GM18511 (cell line): ENCODE results near the gene KRT4.

Experiments used
- ATAC-seq: cut with Tn5 transposase; IDR thresholded peaks from one replicate; pipeline ENCODE4 v1.9.1; 2021; ENCODE audit warnings: mild to moderate bottlenecking, moderate library complexity; ENCODE audit not compliant: unreplicated experiment

The KRT4 gene

DNA sequence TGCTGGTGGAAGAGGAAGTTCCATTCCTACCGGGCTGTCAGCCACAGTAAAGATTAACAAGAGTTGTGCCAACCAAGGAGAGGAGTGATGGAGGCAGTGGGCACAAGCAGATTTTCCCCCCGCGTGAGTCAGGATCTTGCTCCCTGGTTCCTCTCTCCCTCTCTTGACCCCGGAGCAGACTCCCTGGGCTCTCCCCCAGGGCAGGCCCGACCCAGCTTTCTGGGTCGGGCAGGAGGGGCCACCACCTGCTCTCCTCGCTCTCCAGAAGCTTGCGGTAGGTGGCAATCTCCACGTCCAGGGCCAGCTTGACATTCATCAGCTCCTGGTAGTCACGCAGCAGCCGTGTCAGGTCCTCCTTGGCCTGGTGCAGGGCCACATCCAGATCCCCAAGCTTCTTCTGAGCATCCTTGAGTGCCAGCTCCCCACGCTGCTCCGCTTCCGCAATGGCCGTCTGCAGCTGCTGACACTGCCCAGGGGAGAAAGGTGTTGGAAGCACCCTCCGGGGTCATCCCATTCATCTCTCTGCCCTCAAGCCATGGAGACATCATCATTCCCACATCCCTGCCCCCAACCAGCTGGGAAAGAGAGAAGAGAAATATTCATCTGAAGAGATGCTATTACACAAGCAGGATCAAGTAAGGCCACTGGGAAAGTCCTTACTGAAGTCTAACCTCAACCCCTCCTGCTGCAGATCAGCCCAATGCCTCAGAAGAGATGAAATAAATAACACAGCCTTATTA lies 9.0 kb upstream of the KRT4 start:
- ATAC-seq = no peak

DNA sequence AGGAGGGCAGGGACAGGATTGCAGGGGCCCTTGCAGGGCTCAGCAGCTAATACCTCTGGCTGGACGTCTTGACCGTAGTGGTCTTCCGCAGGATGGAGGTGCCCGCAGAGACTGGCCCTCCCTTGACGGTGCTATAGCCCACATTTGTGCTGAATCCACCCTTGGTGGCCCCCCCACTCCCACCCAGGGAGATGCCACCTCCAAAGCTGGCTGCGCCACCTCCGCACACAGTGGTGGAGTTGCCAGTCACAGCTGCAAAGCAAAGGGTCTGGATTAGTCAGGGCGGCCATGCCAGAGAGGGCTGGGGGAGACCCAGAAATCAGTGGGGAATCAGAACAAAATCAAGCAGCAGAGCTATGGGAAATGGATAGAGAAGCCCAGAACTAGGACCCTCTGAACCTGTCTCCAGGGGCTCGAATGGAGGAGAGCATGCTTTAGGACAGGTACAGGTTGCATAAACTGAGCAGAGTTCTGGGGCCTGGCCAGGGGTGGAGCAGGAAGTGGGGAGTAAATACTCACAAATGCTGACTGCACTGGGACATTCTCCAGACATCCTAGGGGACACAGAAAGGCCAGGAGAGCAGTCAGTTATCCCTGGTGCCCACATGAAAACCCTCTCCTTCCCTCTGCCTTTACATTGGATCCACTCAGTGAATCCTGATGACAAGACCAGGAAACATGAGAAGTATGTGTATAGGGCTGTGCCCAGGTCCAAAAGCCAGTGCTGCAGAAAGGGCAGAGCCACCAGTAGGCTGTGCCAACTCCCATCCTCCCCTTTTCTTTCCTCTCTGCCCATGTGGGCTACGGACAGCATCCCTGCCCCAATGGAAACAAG lies 8.1 kb upstream of the KRT4 start:
- ATAC-seq = no peak

DNA sequence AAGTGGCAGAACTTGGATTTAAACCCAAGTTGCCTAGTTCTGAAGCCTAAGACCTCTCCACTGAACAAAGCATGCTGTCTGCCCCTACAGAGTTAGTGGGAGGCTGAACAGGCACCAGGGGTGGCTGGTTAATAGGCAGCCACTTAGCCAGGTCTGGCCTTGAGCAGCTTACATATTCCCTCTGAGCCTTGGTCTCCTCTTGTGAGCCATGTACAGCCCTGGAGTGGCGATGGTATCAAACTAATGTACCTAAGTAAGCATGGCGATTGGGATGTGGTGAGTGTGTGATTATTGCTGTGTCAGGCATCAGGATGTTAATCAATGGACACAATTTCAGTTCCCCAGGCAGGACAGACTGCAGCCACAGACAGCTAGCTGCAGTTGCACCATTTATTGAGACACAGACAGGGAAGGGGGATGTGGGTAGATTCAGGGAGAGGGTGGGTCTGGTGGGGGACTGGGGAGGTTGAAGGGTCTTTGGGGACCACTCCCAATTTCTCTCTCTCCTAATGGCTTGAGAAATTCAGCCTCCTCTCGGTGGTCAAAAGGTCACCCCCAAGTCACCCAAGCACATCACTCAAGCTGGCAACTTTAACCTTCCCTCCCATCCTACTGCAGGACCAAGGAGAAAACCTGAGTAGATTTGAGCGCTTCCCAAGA lies 7.3 kb upstream of the KRT4 start:
- ATAC-seq = no peak

DNA sequence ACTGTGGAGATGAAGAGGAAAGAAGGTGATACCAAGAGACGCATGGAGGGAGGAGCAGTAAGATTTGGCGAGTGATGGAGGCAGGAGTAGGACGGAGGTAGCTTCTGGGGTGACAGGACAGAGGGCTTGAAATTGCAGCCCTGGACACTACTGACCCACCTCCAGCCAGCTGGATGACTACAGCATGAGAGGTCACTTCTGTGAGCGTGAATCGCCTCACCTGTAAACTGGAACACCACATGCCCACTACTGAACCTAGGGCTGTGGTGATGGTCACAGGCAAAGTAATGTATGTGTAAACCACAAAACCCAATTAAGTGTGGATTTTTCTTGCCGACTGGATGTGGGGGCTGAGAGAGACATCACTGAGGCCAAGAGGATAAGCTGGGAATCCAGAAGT lies 6.6 kb upstream of the KRT4 start:
- ATAC-seq = no peak

DNA sequence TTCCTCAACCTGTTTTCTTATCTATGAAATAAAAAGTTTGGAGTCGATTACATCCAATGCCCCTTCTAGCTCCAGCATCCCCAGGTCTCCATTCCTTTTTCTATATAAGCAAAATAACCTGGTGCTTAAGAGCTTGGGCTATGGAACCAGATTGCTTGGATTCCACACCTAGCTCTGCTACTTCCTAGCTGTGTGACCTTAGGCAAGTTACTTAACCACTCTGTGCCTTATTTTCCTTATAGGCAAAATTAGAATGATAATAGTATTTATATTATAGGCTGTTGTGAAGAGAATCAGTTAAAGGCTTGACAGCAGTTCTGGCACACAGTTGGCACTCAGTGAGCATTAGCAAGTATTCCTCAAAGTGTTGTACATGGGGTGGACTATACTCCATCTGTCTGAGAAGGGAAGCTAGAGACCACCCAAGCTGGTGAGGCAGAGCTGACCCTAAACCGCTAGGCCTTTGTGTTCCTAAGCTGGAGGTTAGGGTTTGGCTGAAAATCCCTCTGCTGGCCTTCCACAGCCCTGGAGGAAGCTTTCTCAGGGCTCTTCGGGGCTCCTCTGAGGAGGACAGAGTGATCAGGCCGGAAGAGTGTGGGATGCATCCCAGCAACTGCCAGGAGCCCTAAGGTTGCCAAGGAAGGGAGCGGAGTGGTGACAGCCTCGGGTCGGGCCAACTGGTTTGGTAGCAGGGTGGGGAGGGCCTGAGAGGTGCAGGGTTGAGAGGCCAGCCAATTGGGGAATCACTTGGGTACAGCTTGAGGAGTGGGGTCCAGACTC lies 6.0 kb upstream of the KRT4 start:
- ATAC-seq = no peak

DNA sequence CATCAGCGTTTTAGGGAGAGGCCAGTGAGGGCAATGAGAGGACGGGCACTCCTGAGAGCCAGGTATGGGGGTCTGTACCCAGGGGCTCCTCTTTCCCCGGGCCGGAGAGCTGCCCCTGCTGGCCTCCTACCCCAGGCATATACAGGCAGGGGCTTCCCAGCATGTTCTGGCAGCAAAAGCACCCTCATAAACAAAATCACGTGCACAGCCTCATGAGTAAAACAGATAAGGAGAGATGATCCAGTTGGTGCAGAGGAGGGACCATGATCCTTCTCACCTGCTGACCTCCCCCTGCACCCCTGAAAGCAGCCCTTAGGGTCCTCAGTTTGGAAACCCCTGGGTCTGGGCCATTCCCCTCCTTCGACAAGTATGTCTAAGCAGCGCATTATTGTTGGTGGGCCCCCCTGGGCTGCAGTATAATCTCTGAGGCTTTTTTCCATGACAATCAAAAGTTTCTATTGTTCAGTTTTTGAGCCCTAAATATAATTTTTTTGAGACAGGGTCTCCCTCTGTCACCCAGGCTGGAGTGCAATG lies 5.0 kb upstream of the KRT4 start:
- ATAC-seq = no peak

DNA sequence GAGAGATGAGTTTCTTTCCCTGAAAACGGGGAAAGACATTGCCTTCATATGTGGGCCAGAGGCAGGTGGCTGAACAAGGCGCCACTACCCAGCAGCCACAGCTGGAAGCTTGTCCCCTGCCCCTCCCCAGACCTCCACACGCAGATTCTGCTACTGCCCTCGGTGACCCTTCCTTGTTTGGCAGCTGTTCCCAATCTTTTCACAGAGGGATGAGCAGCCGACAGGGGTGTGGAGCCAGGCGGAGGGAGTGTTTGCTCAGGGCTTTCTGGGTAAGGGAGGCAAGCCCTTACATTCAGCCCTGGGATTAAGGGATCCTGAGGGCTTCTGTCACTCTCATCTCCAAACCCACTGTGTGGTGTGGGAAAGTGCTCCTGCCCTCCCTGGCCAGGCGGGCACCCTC lies 4.5 kb upstream of the KRT4 start:
- ATAC-seq = no peak

DNA sequence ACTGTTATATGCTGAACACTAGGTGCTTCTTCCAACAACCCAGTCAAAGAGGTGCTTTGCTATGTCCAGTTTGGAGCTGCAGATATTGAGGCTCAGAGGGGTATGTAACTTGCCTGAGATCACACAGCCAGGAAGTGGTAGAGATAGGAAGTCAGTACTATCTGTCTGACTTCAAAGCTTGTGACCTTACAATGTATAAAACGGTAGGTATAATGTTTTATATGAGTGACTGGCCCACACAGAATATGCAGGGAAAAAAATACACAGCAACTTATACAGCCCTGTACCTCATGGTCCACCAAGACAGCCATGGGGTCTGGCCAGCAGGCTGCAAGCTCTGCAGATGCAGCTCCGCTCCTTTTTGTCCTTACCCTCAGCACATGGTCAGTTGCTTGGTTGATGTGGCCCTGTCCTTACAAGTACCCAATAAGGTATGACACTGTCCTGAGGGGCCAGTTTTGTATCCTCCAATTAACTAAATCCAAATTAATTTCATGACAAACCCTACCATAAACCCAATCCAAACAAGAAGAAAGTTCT lies 3.9 kb upstream of the KRT4 start:
- ATAC-seq = no peak

DNA sequence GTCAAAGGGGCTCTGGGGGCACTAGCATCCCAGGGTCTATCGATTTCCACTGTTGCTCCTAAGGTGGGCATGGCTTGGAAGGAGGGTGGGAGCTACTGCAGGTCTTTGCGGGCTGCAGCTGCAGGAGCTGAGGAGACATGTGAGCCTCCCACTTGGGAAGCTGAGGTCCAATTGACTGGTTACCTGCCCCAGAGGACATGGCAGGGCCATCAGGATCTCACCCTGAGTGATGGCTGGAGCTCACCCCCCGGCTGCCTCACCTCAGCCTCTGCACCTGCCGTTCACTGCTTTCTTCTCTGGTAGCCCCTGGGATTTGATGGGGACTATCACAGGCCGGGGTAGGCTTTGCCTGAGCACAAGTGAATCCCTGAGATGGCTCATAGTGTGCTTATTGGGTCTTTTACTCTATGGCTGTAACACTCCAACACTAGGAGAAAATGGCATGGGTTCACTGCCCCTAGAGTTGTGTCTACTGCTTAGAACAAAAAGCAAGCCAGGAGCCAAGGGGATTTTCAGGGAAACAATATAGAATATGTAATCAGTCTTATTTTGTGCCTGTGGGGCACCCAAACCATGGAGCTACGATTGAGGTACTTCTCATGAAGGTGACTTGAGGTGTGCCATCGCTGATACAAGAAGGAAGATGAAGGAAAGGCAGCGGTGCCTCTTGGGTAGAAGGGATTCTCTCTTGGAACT lies 3.2 kb upstream of the KRT4 start:
- no peak for ATAC-seq

DNA sequence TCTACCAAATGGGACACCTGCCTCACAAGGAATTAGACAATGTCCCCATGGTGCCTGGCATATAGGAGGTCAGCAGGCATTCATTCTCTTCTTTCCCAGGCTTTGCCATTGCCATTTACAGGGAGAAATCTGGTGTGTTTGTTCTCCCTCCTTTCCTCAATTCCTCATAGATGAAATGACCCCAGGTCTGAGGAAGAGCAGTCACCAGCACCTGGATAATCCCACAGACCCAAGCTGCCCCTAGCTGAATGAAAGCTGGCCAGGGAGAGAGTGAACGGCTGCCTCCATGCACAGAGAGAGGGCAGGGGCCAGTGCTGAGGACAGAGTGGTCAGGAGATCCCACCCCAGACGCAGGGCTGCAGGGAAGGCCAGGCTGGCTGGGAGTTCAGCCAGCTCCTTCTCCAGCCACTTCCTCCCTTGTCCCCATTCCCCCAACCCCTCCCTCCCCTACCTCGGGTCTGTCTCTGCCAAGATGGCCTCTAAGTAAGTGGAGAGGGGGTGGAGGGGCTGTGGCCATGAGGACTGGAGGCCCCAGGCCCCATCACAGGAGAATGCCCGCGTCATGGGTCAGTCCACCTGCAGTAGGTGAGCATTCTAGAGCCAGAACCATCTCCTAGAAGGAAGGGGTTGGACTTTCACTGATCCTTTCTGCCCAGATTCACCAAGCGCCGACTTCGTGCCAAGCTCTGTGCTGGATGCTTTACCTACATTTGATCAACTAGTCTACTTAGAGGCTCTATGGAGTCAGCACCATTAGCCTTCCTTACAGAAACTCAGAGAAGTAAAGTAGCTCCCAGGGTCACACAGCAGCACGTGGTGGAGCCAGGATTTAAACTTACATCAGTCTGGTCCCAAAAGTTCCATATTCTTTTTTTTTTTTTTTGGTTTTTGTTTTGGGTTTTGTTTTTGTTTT lies 2.0 kb upstream of the KRT4 start:
- ATAC-seq = no peak

DNA sequence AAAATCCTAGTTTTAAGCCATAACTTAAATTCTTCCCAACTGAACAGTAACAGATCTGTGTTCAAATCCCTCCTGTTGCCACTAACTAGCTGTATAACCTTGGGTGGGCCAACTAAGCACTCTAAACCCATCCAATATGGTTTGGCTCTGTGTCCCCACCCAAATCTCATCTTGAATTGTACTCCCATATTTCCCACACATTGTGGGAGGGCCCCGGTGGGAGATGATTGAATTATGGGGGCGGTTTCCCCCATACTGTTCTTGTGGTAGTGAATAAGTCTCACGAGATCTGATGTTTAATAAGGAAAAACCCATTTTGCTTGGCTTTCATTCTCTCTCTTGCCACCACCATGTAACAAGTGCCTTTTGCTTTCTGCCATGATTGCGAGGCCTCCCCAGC lies 1.2 kb upstream of the KRT4 start:
- no peak for ATAC-seq

DNA sequence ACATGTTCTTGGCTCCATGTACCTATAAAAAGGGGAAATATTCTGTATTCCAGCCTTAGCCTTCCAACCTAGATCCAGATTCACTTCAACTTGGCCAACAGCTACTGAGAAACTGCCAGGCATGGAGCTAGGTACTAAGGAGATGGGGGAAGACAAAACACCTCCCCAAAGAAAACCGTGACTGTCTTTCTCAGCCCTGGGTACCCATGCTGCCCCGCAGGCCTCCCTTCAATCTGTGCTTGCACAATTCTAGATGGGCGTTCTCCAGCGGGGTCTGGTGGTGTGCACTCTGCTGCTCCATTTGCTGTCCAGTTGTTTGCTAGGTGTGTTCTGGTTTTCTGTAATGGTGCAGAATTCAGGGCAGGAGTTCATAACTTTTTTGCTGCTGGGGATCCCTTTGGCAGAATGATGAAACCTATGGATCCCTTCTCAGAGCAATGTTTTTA lies 817 bp upstream of the KRT4 start:
- ATAC-seq = no peak

DNA sequence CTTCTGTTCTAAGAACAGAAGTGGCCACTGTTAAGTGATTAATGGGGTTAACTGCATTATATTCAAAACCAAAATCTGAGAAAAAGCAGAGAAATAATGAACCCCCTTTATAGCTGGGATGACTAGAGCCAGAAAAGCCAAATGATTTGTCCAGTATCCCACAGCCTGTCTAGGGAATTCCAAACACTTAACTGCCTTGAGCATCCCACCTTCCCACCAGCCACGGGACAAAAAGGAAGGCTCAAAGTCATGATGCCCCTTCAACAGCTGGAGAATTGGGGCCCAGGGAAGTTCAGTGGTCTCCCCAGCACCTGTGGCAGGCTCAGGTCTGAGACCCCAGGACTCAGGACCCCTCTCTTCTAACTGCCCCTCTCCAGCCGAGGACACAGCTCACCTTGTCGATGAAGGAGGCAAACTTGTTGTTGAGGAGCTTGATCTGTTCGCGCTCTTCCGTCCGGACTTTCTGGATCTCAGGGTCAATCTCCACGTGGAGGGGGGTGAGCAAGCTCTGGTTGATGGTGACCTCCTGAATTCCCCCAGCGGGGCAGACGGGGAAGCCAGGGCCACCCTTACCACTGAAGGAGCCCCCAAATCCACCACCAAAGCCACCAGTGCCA lies 605 bp downstream of the KRT4 start:
- ATAC-seq = no peak

DNA sequence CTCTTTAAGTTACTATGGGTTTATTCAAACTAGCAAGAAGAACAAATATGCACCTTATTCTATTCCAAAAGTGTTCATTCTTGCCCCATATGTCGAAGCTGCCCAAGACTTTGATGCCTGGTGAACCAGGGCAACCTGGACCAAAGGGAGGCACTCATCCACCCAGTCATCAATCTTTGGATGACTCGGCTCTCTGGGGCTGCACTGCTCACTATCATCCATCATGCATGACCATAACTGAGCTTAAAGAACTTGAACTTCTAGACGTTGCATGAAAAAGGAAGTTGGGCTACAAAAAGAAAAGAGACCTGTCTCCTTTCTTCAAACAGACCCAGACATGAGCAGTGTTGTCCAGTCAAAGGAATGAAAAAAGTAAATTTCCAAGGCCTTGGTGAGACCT lies 1.2 kb downstream of the KRT4 start:
- ATAC-seq = no peak

DNA sequence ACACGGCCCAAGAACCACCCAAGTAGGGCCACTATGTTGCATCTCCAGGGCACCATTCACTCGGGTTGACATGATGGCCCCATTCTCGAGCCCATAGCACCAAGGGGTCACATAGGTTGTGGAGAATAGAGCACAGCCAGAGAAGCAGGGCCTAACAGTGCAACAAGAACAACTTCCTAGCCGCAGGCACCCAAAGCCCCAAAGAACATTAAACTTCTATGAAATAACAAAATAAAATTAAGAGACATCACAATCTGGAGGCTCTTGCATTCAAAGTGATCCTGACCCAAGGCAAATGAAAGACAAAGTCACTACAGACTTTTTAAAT lies 1.9 kb downstream of the KRT4 start:
- ATAC-seq = no peak

DNA sequence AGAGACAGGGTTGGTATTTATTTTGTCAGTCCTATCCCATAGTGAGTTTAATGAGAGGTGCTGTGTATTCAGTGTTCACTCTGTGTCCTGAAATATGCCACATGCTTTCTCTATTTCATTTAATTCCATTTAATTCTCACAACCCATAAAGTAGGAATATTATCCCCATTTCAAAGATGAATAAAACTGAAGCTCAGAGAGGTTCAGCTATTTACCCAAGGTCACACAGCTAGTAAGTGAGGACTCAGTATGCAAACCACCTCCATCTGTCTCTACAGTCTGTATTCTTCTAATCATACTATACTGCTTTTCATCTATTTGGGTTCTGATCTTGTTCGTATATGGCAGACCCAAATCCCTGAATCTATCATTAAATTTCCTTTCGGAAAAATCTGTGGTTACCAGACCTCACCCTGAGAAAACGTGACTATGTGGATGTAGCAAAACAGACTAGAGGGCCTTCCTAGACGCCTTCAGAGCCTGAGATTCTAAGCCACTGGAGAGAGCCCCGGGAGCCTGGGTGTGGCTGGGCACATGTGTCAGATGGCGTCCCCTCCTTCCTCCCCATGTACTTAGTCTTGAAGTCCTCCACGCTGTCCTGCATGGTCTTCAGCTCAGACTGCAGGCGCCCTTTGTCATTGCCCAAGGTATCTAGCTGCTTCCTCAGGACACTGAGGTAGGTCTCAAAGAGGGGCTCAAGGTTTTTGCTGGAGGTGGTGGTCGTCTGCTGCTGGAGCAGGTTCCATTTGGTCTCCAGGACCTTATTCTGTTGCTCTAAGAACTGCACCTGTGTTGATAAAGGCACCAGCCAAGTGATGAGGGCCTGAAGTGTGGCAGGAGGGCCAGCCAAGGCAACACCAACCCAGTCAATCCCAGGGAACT lies 2.5 kb downstream of the KRT4 start:
- ATAC-seq = no peak

DNA sequence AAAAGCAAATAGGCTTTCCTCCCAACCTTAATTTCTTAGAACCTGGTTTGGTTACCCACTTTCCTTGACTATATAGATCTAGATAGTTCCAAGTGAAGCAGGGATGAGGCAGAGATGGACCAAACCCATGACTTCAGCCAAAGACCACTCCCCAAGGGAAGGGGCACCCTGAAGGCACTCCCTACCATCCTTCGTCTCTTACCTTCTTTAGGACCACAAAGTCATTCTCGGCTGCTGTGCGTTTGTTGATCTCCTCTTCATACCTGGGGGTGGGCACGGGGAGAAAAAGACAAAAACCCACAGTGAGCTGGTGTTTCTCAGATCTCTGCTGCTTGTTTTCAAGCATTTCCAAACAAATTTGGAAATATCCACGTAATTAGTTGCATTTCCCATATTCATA lies 3.4 kb downstream of the KRT4 start:
- no peak for ATAC-seq

DNA sequence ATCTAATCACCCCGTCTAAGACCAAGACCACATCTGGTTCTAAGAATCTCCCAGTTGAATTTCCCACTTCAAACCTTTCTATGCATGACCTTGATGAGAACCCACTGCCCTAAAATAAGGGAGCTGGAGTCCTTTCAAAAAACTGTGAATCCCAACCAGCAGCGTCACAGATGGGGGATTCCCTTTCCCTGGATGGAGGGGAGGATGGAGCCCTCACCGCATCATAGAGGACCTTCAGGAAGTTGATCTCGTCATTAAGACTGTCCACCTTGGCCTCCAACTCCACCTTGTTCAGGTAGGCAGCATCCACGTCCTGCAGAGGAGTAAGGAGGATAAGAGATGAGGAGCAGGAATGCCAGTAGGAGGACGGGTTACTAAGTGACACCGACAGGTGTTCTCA lies 4.8 kb downstream of the KRT4 start:
- no peak for ATAC-seq
